ENCODE data around the gene LRRC10.
"Not testable (repeated sequence)": the region's sequence is repeated elsewhere in the genome, so short reads cannot be mapped to it uniquely, and the experiment has no call there.

The LRRC10 gene

GRCh38 chr12:69616025-69616424, 5.3 kb upstream of the LRRC10 start:
- DNase-seq = no peak

- DNase-seq = no peak
Observed at GRCh38 chr12:69613351-69613750, 2.6 kb upstream of the LRRC10 start.

- DNase-seq = no peak
Observed at GRCh38 chr12:69610126-69610525, 581 bp downstream of the LRRC10 start.

GRCh38 chr12:69608114-69608513, 2.6 kb downstream of the LRRC10 start:
- DNase-seq = no peak

GRCh38 chr12:69604275-69604674, 6.4 kb downstream of the LRRC10 start:
- DNase-seq = not testable (repeated sequence)

- not testable (repeated sequence) for DNase-seq
Observed at GRCh38 chr12:69603556-69603955, 7.2 kb downstream of the LRRC10 start.

GRCh38 chr12:69602954-69603353, 7.8 kb downstream of the LRRC10 start:
- no peak for DNase-seq

GRCh38 chr12:69601962-69602685, 8.6 kb downstream of the LRRC10 start:
- DNase-seq = no peak

GRCh38 chr12:69600804-69601203, 9.9 kb downstream of the LRRC10 start:
- no peak for DNase-seq

- no peak for DNase-seq
Observed at GRCh38 chr12:69598174-69598753, 12.4 kb downstream of the LRRC10 start.

GRCh38 chr12:69595689-69596088, 15.0 kb downstream of the LRRC10 start:
- no peak for DNase-seq

- no peak for DNase-seq
Observed at GRCh38 chr12:69589082-69589481, 21.6 kb downstream of the LRRC10 start.

GRCh38 chr12:69588527-69588926, 22.2 kb downstream of the LRRC10 start:
- DNase-seq = no peak

GRCh38 chr12:69585189-69586062, 25.3 kb downstream of the LRRC10 start, which contains the start of gene CCT2:
TSS of gene CCT2 (plus strand) at chr12:69585459. CDS start at chr12:69585522, 63 bp downstream.
- peak; percentile 93 to 96 for DNase-seq

- DNase-seq = peak; percentile 22 to 23
Observed at GRCh38 chr12:69583203-69583602, 27.5 kb downstream of the LRRC10 start.

GRCh38 chr12:69580074-69580473, 30.6 kb downstream of the LRRC10 start:
- no peak for DNase-seq

- no peak for DNase-seq
Observed at GRCh38 chr12:69579029-69579428, 31.7 kb downstream of the LRRC10 start.

- no peak for DNase-seq
Observed at GRCh38 chr12:69578283-69578682, 32.4 kb downstream of the LRRC10 start.

GRCh38 chr12:69575346-69575745, 35.4 kb downstream of the LRRC10 start:
- DNase-seq = no peak

- DNase-seq = peak; percentile 5 to 19
Observed at GRCh38 chr12:69570545-69571399, 39.9 kb downstream of the LRRC10 start.

GRCh38 chr12:69570000-69570516, 40.6 kb downstream of the LRRC10 start:
- no peak for DNase-seq

GRCh38 chr12:69569236-69569635, 41.5 kb downstream of the LRRC10 start:
- no peak for DNase-seq

Measured in NCI-H1930 (cell line).